GM18505 (cell line): ENCODE measurements around the gene LIMS3.
"Not testable (repeated sequence)": the region's sequence is repeated elsewhere in the genome, so short reads cannot be mapped to it uniquely, and the experiment has no call there.

Experiments
- ATAC-seq: cut with Tn5 transposase; IDR thresholded peaks from one replicate; pipeline ENCODE4 v1.9.1; 2021; ENCODE audit not compliant: unreplicated experiment

LIMS3 gene

DNA sequence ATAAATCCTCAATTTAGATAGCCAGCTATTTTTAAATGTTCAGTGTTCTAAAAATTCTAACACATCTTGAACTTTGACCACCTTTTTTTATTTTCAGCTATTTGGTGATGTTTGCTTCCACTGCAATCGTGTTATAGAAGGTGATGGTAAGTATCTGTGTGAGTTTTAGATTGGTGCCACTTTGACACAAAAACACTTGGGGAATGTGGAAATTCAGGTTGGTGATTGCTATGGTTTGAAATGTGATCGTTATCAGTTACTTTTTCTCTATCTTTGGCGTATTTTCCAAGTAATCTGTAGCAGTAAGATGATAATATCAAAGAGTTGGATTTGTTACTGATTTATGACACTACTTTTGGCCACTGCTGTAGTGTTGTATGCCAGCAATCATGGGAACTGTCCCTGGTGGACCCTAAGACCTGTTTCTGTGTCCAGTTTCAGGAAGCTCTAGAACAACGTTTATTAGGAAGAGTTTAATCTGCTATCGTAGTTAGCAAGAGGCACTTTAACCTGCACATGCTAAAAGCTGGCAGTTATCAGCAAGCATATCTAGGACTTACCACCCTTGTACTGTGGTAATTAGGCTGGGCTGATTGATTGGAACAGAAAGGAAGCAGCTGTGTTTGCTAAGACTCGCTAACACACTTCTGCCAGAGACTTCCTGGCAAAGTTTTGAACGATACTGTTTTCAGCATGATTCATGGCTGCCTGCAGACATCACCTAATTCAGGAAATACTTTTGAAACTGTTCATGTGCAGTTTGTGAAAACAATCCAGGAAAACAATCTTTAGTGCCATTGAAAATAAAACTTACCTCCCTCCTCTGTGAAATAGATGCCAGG lies 23.3 kb downstream of the LIMS3 start:
- ATAC-seq, result not testable (repeated sequence)

DNA sequence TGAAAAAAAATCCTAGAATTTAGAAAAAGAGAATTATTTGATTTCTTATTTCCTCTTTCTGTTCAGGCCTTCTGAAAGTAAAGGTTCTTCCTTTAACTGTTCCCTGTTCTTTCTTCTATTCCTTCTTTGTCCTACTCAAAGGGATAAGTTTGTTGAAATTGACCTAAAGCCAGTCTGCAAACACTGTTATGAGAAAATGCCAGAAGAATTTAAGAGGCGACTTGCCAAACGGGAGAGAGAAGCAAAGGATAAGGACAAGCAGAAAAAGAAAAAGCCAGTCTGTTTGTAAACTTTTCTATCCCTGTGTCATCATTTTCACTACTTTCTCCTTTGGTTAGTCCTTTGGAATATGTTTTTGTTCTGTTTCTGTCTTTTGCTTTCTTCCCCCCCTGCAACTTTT lies 26.0 kb downstream of the LIMS3 start:
- not testable (repeated sequence) for ATAC-seq

DNA sequence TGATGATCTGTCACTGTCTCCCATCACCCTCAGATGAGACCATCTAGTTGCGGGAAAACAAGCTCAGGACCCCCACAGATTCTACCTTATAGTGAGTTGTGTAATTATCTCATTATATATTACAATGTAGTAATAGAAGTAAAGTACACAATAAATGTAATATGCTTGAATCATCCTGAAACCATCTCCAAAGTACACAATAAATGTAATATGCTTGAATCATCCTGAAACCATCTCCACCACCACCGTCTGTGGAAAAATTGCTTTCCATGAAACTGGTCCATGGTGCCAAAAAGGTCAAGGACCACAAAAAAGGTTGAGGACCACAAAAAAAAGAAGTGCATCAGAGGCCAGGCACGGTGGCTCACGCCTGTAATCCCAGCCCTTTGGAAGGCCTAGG lies 29.3 kb downstream of the LIMS3 start:
- not testable (repeated sequence) for ATAC-seq

DNA sequence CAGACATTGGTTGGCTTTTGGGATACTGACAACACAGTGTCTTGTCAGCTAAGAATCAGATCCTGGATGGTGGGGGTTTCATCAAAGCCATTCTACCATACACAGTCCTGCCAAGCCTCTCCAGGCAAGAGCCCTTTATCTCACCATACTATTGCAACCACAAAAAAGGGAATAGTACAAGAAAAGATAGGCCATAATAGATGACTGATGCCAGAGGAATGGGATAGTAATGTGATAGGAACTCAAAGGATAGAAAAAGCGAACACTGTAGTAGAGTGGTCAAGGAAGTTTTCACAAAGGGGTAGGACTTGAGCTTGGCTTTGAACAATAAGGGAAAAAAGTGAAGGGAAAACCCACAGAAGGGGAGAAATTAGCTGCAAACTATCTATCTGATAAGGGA lies 30.7 kb downstream of the LIMS3 start:
- not testable (repeated sequence) for ATAC-seq

DNA sequence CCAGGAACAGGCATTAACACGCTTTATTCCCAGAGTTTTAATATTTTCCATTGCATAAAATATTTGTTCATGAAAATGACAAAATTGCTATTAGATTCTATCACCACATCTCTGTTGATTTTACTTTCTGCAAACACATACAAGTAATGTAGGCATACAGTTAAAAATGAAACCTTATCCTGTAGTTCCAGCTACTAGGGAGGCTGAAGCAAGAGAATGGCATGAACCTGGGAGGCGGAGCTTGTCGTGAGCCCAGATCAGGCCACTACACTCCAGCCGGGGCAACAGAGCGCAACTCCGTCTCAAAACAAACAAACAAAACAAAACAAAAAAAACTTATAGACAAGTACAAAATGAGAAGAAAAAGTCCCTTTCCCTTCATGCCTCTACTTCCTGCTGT lies 38.0 kb downstream of the LIMS3 start:
- not testable (repeated sequence) for ATAC-seq

DNA sequence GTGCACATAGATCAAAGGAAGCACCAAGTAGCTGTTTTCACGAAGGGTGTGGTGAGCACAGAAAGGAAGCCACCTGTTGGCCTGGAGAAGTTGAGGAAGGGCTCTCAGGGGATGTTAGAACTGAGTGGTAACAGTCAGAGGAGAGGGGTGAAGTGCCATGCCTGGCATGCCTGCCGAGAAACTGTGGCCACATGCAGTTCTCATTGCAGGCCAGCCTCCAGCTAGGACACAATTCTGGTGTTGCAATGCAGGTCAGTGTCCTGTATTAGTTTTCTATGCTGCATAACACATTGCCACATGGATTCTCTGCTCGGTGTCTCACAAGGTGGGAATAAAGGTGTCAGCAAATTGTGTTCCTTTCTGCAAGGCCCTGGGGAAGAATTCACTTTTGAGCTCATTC lies 46.9 kb downstream of the LIMS3 start:
- ATAC-seq, result not testable (repeated sequence)

DNA sequence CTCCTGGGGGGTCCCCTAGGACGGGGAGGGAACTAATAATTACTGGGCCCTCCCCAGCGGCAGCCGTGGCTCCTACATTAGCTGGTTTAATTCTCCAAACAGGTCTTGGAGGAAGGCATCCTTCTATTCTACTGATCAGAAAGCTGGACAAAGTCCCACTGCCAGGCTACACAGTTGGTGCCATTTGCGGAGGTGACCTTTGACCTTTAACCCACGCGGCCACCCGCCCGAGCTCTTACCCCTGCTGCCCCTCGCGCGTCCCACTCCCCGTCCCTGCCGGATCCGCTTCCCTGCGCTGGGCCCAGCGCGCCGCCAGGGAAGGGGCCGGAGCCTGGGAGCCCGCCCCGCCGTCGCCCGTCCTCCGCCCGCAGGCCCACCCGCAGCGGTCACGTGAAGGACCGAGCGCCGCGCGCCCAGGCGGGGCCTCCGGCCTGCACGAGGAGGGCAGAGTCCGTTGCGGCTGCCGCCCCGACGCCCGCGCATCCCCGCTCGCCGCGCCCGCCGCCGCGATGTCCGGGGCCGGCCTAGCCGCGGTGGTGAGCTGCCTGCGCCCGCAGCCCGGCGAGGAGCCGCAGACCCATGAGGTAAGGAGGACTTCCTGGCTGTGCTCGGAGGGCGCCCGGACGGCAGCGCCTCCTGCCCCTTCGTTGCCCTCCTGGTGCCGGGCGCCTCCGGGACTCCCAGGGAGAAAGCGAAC lies 48.9 kb downstream of the LIMS3 start:
- ATAC-seq, result not testable (repeated sequence)

DNA sequence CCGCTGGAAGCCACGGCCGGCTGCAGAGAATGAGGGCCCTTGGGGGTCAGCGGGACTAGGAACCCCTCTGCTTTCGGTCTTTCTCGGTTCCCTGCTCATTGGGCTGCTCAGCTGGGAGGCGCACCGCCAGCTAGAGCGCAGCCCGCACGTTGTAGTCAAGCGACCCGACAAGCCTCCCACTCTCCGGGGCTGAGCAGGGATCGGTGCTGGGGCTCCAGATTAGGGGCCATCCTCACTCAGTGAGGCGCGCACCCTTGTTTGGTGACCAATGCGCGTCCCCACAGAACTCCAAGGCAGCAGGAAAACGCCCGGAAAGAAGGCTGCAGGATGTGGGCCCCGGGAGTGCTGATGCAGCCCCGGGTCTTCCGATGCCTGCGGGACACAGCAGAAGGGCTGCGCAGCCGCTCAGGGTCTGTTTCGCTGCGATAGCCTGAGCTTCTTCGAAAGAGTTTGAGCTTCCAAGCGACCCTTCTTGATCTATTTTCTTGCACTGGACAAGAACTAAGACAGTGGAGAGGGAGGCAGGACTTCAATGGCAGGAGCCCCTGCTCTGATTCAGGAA lies 49.6 kb downstream of the LIMS3 start:
- not testable (repeated sequence) for ATAC-seq

DNA sequence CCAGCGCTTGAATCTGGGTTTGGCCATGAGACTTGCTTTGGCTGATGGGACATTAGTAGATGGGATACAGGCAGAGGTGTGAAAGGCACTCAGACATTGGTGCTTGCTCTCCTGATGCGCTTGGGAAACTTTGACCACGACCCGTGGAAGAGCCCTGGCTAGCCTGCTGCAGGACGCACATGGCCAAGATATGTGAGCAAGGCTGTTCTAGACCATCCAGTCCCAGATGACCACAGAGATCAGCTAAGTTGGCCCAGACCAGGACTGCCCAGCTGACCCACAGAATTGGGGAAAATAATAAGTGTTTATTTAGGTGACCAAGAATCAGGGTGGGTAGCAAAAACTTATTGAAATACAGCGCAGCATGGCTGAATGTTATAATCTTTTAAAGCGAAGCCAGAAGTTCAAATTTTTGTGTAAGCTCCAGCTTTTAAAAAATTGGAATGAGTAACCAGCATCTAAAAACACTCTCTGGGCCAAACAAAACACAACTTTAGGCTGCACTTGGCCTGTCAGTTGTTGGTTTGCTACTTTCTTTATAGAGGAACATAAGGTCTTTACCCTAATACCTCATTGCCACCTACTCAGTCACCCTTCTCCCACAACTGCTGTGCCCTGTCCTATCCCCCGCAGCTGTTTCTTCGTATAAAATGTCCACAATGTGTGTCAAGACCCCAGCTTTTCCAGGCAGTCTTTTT lies 51.8 kb downstream of the LIMS3 start:
- not testable (repeated sequence) for ATAC-seq

DNA sequence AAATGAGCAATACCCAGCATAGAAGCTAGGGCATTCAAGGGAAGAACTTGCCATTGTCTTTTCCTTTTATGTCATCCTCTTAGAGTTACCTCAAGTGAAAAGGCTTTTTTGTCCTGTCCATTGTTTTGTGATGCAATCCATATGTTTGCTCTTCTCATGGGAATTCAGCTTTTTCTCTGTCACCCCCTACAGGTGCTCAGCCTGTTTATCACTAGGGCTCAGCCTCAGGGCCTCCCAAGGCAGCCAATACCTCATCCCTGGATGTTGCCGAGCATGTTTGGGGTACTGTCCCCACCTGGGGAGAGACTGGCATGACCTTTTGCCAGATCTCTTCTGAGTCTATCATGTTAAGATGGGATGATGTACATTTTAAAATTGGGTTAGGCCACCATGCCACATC lies 65.5 kb downstream of the LIMS3 start:
- ATAC-seq, result not testable (repeated sequence)

DNA sequence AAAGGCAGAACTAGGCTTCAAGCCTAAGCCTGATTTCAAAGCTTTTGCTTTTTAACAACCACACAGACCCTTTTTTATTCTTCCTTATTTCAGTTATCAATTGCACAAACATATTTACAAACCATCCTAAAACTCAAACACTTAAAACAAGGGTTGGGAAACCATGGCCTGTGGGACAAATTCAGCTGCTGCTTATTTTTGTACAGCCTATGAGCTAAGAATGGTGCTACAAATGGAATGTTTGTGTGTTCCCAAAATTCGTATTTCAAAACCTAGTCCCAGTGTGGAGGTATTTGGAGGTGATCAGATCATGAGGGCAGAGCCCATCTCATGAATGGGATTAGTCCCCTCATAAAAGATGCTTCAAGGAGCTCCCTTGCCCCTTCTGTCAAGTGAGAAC lies 67.0 kb downstream of the LIMS3 start:
- not testable (repeated sequence) for ATAC-seq

DNA sequence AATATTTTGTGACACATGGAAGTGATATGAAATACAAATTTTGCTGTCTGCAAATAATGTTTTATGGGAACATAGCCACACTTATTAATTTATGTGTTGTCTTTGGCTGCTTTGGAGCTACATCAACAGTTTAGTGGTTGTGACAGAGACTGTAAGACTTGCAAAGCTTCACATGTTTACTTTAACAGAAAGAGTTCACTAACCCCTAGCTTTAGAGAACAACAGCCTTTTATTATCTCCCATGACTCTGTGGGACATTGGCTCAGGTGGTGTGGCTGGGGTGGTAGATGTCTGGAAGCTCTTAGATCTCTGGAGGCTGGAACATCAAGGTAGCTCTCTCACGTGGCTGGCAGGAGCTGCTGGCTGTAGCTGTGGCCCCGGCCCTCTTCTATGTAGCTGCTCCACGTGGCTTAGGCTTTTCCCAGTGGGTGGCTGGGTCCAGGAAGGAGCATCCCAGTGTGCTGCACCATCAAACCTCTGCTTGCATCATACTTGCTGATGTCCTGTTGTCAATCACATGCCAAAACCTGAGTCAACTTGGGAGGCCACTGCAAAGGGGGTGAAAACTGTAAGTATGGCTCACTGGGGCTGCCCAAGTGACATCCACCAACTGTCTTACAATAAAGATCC lies 67.7 kb downstream of the LIMS3 start:
- not testable (repeated sequence) for ATAC-seq

DNA sequence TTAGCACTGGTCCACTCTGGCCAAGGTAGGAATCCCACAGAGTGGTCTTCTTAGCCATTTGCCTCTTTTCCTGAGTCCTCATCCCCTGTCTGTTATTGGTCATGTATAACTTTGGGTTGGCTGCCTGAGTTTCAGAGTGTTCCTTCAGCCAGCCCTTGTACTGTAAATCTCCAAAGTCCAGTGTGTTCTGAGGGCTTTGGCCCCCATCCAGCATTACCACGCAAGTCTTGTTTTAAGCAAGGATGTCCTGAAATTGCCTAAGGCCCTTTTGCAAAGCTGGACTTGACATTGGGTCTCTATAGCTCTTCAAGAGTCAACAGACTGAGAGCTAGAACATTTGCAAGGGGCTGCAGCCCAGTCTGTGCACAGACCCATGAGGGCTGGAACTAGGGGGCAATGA lies 68.4 kb downstream of the LIMS3 start:
- not testable (repeated sequence) for ATAC-seq

DNA sequence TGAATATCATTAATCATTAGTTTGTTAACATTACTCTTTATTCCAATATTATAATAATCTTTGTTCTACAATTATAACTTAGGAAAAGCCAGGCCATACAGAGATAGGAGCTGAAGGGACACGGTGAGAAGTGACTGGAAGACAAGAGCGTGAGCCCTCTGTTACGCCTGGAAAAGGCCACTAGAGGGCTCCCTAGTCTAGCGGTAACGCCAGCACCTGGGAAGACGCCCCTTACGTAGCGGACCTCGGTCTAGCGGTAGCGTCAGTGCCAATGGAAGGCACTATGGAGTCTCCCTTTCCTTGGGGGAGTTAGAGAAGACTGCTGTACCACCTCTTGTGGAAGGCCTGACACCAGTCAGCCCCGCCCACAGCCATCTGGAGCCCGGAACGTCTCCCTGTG lies 71.4 kb downstream of the LIMS3 start:
- not testable (repeated sequence) for ATAC-seq

DNA sequence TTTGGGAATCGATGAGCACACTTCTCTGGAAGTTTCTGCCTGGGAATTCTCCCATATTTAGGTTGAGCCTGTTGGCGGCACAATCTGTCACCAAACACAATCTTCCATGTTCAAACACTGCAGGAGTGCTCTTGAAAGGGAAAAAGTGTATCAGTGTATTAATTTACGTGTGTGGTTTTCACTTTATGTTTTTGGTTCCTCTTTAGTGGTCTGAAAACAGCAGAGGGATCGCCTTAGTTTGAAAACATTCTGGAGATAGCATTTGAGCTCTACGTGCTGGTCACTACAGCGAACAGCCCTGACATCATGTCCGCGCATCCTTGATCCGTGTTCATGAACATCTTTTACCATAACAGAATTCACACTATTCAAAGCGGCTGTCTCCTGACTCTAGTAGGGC lies 73.2 kb downstream of the LIMS3 start:
- ATAC-seq, result not testable (repeated sequence)
